GM18526 (cell line): ENCODE results near the gene ERICH6B.

Experiments used
- POLR2A ChIP-seq: IDR thresholded peaks from 3 replicates; pipeline ENCODE4 v1.6.1; 2011; ENCODE audit not compliant: insufficient read length; ENCODE audit errors: extremely low read depth

ERICH6B gene

DNA sequence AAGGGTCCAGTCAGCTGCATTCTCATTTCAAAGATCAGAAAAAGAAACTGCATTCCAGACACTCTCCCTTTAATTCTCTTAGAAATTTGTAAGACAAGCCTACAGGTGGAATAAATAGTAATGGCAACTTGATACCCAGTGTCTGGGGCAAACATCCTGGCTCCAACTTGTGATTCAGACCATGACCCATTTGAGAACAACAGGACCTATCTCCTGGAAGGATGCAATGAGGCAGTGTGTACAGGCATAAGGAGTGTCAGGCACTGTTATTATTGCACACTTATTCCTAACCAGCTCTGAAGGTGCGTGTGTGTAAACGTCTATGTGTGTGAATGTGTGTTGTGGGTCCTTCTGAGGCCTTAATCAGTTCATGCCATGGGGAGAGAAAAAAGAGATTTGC is 13.9 kb downstream of the ERICH6B start:
- TF ChIP-seq POLR2A = no peak

DNA sequence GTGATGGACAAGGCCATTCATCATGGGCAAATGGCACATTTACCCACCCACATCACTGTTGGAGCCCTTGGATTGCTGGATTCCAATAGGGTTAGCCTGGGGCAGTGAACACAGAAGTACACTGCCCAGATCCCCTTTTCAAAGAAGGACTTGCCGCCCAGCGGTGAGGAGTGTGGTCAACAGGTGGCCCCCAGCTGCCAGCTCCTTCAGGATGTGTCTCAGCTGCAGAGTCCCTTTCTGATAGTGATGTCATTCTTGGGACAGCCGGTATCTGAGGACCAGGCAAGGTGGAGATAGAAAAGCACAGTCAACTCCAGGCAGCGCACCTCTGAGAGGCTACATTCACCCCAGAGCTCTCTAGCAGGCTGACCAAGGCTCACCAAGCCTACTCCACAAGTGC is 16.9 kb downstream of the ERICH6B start:
- TF ChIP-seq POLR2A = no peak

DNA sequence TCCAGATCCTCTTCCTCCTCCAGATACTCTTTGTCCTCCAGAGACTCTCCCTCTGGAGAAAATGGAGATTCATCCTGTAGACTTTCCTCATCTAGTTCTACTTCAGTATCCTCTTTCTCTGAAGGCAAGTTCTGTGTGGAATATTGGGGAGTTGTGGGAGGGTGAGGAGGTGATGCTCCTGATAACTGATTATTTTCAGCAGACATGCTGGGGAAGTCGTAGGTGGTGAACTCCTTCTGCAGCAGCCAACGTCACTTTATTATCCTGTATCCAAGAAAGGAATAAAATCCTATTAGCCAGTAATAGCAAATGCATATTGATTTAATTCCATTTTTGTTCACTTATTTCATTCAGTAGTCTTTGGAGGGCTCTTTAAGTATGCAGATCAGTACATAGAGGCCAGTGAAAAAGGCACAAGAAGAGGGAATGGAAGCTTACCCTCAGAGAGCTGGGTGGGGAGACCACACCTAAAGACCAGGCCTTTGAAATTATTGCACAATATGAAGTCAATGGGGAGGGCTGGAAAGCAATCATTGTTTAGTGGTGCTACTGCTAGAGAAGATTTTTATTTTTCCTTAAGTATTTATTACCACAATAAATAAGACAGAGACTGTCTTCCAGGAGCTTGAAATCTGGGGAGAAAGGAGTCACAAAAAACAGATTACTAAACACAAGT is 18.6 kb downstream of the ERICH6B start:
- no peak for TF ChIP-seq POLR2A

DNA sequence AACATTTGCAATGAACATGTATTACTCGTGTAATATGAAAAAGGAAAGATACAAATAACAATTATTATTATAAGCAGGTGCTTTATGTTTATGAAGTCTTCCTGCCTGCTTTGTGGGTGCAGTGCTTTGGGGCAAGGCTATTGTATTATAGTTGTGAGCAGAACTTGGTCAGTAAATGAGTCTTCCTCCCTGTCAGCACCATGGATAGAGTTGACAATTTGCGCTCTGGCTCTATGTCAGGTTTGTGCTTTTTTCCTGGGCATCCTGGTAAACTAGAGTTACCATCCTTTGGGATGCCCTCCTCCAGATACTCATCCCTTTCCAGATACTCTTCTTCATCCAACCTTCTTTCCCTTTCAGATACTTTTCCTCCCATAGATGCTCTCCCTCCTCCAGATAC is 19.6 kb downstream of the ERICH6B start:
- no peak for TF ChIP-seq POLR2A

DNA sequence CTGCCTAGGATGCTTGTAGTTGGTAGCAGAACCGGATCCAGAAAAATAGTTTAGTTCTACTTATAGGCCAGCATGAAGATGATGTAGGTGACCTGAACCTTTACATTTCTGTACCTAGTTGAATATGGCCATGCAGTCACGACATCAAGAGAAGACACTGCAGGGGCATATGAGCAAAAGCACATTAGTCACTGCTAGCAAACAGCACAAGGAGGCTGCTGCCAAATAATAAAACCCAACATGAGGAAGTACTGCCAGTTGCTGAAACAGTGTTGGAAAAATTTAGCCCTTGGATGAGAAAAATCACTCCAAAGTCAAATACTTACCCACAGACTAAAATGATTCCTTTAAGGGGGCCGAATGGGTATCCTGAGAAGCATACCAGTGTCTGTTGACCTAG is 20.8 kb downstream of the ERICH6B start:
- TF ChIP-seq POLR2A = no peak

DNA sequence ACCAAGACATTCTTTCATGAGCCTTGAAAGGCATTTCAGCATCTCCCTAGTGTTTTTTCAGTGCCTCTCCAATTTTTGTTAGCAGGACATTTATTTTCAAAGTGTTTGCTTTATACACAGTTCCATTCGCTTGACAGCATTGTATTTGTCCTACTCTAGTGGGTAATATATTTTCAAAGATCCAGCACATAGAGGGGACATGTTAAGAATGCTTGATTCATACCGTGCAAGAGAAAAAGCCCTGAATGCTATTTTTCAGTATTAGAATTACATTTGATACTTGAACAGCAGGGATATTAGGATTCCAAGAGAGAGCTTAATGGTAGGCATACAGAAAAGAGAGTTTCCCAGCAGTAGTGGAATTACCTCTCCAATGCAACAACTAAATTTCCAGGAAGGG is 21.3 kb downstream of the ERICH6B start:
- no peak for TF ChIP-seq POLR2A

DNA sequence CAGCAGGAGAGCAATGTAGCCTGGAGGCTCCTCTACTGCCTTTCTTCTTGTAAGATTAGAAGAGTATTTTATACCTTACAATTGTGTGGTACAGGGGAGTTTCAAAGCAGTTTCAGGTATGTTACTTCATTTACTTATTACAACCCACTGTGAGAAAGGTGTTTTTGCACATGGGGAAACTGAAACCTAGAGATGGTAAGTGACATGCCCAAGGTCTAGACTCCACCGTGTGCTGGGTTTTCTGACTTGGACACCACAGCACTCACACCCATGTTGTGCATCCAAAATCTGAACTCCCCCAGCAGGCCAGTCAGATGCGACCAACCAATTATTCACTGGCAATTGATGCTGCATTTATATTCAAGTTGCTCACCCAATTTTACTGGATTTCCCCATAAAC is 22.8 kb downstream of the ERICH6B start:
- no peak for TF ChIP-seq POLR2A

DNA sequence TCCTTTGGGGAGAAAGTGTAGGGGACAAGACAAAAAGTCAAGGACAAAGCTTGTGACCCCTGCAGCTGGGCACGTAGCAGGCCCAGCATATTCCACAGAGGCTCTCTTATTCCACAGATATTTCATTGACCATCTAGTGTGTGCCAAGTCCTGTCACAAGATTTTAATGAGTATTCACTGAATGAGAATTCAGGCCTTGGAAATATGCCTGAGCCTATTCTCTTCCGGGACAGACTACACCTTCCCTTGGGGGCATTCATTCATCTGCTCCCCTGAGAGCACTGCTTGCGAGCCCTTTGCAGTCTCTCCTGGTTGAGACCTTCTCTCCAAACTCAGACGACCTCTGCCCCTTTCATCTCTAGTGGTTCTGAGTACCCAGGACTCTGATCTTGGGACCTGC is 25.5 kb downstream of the ERICH6B start:
- TF ChIP-seq POLR2A = no peak

DNA sequence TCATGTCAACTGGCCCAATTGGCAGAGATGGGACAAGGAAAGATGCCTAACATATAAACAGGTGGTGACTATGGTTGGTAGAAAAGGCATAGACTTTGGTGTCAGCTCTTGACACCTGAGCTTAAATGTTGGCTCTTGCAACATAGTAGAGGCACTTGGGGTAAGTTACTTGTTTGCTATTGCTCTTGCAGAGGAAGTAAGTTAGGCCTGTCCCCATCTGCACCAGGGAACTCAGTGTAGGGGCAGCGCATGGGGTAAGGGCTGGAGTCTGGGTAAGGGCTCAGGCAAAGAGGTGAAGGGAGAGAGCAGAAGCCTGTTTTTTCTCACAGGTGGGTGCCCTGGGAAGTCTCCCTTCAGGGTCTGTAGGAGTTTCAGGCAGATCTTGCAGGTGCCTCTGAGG is 27.6 kb downstream of the ERICH6B start:
- no peak for TF ChIP-seq POLR2A

DNA sequence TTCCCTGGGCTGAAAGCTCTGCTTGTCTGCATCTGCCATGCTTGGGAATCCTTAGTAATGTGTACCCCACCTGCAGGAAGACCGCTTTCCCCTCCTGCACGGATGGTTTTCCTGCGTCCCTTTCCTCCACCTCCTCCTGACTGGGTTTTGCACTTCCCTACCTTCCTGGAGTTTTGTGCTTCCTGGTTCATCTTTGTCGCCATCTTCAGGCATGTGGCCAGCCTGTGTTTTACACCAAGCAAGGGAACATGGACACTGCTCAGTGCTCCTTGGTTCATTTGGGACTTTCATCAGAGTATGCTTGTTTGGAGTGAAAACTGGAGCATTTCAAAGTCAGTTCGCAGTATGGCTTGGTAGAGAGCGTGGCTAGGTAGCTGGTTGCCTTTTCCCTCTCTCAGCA is 30.7 kb downstream of the ERICH6B start:
- no peak for TF ChIP-seq POLR2A

DNA sequence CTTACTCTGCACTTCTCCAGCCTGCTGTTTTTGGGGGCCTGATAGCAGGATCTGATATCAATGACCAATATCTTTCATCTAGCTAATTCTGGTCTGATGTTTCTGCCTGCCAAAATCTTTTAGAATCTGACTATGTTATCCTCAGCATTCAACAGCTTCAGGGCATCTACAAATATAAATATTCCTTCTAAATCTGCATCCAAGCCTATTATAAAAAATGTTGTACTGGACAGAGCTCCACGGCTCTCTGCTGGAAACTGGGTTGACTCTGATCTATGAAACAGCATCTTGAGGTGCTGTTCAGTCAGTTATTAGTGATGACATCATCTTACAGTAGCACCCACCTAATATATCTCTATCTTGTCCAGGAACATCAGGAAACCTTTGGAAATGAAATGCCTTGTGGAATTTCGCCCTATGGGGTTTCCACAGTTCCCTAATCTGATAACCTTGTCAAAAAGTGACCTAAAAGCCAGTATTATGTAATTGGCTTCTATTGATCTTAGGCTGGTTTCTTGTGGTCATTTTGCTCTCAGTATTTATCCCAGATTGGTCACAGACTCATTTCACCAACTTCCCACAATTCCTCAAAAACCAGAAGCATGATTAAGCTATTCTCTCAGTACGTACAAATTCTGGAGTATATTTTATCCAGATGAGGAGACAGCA is 33.0 kb downstream of the ERICH6B start:
- no peak for TF ChIP-seq POLR2A

DNA sequence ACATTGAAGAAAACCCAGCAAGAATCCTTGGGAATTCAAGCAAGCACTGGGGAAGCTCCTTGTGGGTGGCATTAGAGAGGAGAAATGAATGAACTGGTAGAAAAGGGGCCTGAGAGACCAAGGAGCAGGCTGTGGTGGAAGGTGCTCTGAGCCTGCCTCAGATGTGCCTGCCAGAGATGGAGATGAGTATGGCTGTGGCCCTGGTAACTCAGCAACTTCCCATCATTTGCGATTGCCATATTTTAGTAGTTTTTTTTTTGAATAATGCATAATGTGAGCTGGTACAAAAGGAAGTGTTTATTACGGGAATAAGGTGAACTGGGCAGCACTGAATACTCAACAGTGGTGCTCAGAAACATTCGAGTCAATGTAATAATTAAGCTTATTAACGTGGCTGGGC is 39.1 kb downstream of the ERICH6B start:
- no peak for TF ChIP-seq POLR2A

DNA sequence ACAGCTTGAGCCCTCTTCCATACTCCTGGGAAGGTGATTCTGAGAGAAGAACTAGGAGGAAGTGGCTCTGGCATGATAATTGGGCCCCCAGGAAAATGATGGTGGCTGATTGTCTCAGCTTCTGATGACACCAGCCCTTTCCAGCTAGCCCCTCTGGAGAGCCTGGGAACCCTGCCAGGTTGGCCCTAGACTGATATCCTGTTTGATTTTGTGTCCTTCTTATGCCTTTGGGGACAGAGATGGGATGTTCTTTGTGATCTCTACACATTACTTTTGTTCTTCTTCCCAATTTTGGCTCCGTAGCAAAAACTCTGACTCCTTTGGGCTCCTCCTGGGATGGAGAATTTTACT is 39.7 kb downstream of the ERICH6B start:
- no peak for TF ChIP-seq POLR2A

DNA sequence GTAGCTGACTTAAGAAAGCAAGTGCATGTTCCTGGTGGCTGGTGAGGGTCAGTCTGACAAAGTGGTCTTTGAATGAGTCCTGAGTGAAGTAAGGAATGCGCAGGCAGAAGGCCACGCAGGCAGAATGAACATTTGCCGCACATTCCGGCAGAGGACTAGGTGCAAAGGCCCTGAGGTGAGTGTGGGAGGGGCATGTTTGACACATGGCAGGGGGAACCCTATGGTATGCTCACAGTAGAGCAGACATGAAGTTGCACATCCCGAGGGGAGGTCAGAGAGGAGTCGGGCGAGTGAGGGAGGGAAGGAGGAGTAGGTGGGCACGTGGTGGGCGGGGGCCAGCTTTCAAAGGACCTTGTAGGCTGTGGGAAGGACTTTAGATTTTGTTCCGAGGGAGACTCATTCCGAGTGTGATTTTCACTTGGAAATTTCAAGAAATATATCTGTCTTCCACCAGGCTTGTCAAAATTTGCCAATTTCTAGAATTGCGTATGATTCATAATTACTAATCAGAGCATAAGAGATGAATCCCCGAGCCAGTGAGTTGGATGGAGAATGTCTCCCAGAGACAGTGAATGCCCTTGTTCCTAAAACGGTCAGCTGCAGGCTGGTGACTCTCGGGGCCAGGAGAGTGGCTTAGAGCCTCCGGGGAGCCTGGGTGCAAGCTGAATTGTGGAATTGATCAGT is 40.3 kb downstream of the ERICH6B start:
- TF ChIP-seq POLR2A = no peak

DNA sequence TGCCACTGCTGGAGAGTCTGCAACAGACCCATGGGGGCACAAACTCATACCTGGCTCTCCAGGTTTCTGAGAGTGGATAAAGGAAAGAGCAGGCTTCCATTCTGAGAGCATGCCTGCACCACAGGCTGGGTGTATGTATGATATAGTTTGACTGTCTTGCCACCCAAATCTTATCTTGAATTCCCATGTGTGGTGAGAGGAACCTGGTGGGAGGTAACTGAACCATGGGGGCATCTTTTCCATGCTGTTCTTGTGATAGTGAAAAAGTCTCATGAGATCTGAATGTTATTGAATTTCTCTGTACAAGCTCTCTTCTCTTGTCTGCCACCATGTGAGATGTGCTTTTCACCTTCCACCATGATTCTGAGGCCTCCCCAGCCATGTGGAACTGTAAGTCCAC is 50.2 kb downstream of the ERICH6B start:
- no peak for TF ChIP-seq POLR2A

DNA sequence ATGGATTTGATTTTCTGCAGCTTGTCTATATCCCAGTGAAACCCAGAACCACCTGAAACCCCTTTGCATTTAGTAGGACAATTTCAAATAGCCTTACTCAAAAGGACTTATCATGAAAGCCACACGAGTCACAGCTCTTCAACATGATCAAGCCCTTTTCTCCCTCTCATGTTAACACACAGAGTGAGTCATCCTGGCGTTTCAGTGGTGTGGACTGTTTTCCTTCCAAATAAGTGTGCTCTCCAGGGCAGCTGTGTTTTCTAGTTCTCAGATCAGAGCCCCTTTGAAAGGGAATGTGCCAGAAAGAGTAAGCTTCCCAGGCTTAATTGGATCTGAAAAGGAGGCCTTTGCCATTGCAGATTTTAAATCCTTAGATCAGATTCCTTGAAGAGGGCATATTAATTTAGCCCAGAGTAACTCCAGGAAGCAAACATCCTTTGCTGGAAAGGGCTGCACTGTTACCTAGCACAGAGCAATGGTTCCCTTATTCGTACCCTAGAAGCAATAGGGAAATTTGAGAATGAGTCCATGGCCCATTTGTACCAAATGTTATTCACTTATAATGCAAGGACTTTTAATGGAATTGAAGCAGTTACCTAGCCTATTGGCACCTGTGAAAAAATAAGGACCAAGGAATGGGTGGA is 51.3 kb downstream of the ERICH6B start:
- no peak for TF ChIP-seq POLR2A
